GM19372 (cell line): ENCODE measurements around the gene IGF1.
"Not testable (repeated sequence)": the region's sequence is repeated elsewhere in the genome, so short reads cannot be mapped to it uniquely, and the experiment has no call there.

Experiments
- ATAC-seq: cut with Tn5 transposase; IDR thresholded peaks from one replicate; pipeline ENCODE4 v1.9.1; 2021; ENCODE audit warnings: mild to moderate bottlenecking, low read depth, moderate library complexity; ENCODE audit not compliant: unreplicated experiment

Gene IGF1

GRCh38 chr12:102399653-102400052 is 80.7 kb downstream of the IGF1 start:
- ATAC-seq = no peak

- ATAC-seq = no peak
These were observed 84.1 kb downstream of the IGF1 start for GRCh38 chr12:102396276-102396675.

- no peak for ATAC-seq
These were observed 86.2 kb downstream of the IGF1 start for GRCh38 chr12:102394200-102394599.

- no peak for ATAC-seq
These were observed 90.3 kb downstream of the IGF1 start for GRCh38 chr12:102390068-102390467.

GRCh38 chr12:102388469-102388868 is 91.9 kb downstream of the IGF1 start:
- no peak for ATAC-seq

- ATAC-seq = no peak
These were observed 95.0 kb downstream of the IGF1 start for GRCh38 chr12:102385343-102385742.

- ATAC-seq = no peak
These were observed 100.8 kb downstream of the IGF1 start for GRCh38 chr12:102379346-102380162.

- ATAC-seq = no peak
These were observed 103.6 kb downstream of the IGF1 start for GRCh38 chr12:102376781-102377180.

- no peak for ATAC-seq
These were observed 104.1 kb downstream of the IGF1 start for GRCh38 chr12:102376181-102376747.

GRCh38 chr12:102374190-102374589 is 106.2 kb downstream of the IGF1 start:
- ATAC-seq = no peak

GRCh38 chr12:102372087-102372486 is 108.3 kb downstream of the IGF1 start:
- ATAC-seq = no peak

- ATAC-seq = no peak
These were observed 109.2 kb downstream of the IGF1 start for GRCh38 chr12:102371165-102371564.

GRCh38 chr12:102369876-102370275 is 110.5 kb downstream of the IGF1 start:
- ATAC-seq = no peak

- no peak for ATAC-seq
These were observed 115.0 kb downstream of the IGF1 start for GRCh38 chr12:102365365-102365764.

- no peak for ATAC-seq
These were observed 115.7 kb downstream of the IGF1 start for GRCh38 chr12:102364709-102365108.

- ATAC-seq = no peak
These were observed 123.7 kb downstream of the IGF1 start for GRCh38 chr12:102356690-102357089.

GRCh38 chr12:102354281-102354680 is 126.1 kb downstream of the IGF1 start:
- not testable (repeated sequence) for ATAC-seq

GRCh38 chr12:102351322-102351721 is 129.0 kb downstream of the IGF1 start:
- ATAC-seq = no peak

GRCh38 chr12:102350070-102350469 is 130.3 kb downstream of the IGF1 start:
- ATAC-seq = no peak

- ATAC-seq = no peak
These were observed 131.3 kb downstream of the IGF1 start for GRCh38 chr12:102349079-102349478.

GRCh38 chr12:102347811-102348210 is 132.6 kb downstream of the IGF1 start:
- no peak for ATAC-seq
